ENCODE data around the gene TENT5C. TPM values are rescaled to one million over a fixed set of nuclear protein-coding genes. Genes with fewer than 3 reads are reported as not detected.

TENT5C gene
- total RNA-seq, 4 donors from 2014 or later: 0.60 to 2.5 (median 1.2) TPM

DNA sequence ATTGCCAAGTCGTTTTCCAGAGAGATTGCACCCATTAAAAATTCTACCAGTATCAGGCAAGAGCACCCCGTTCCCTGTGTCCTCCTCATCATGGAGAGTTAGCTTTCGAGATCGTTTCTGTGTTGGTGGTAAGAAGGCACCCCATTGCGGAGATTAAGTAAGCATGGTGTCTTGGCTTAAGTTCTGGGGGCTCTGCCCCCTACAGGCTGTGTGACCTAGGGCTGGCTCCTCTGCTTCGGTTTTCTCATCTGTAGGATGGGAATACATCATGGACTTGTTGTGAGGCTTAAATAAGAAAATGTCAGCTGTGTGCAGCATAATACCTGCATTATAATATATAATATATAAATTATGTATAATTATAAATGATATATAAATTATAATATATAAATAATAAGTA, 36.8 kb upstream of the TENT5C start:
- no peak for DNase-seq (ENCODE audit: low spot score in 2 of 2)
- Histone ChIP-seq H3K4me1 (peaks cover 0 to 6% (median 0%) of the 10 kb centered on the region in 4 donors), H3K9me3 (no peaks in the 10 kb centered on the region), H3K27ac (no peak overlapping the region), H3K36me3 (no peaks in the 10 kb centered on the region), H3K27me3 (no peaks in the 10 kb centered on the region), H3K4me3 (no peak overlapping the region)
- TF ChIP-seq EP300 (IDR thresholded peaks at IDR 0.05): no peak
- TF ChIP-seq, protein P1, sequence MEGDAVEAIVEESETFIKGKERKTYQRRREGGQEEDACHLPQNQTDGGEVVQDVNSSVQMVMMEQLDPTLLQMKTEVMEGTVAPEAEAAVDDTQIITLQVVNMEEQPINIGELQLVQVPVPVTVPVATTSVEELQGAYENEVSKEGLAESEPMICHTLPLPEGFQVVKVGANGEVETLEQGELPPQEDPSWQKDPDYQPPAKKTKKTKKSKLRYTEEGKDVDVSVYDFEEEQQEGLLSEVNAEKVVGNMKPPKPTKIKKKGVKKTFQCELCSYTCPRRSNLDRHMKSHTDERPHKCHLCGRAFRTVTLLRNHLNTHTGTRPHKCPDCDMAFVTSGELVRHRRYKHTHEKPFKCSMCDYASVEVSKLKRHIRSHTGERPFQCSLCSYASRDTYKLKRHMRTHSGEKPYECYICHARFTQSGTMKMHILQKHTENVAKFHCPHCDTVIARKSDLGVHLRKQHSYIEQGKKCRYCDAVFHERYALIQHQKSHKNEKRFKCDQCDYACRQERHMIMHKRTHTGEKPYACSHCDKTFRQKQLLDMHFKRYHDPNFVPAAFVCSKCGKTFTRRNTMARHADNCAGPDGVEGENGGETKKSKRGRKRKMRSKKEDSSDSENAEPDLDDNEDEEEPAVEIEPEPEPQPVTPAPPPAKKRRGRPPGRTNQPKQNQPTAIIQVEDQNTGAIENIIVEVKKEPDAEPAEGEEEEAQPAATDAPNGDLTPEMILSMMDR (IDR thresholded peaks at IDR 0.05): no peak
- WGBS, 2 donors: 92 to 94% methylated on average over 6 of the region's 6 CpGs

DNA sequence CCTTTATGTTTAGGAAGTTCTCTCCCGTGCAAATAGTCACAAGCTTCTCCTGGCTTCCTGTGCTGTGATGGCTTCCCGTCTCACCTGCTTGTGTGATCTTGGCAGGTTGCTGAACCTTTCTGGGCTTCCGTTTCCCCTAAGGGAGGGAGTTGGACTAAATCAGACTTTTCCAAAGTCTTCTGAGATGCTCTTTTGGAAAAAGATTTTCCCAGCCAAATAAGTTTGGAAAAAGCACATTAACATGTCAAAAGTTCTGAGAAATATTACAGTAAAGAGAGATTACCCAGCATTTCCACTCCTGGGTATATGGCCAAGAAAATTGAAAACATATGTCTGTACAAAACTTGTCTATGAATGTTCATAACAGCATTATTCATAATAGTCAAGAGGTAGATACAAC, 36.0 kb upstream of the TENT5C start:
- no peak overlapping the region for H3K4me3 ChIP-seq
- DNase-seq (ENCODE audit: low spot score in 2 of 2): no peak
- H3K36me3 ChIP-seq: no peaks in the 10 kb centered on the region
- H3K4me1 ChIP-seq: peaks cover 0 to 5% (median 0%) of the 10 kb centered on the region in 4 donors
- H3K27ac ChIP-seq: no peak overlapping the region
- 47% methylated on average over 3 of the region's 3 CpGs for WGBS, 2 donors
- TF ChIP-seq EP300 (IDR thresholded peaks at IDR 0.05) (no peak), POLR2A (IDR thresholded peaks at IDR 0.05) (no peak)
- TF ChIP-seq, protein P1 (IDR thresholded peaks at IDR 0.05): no peak
- H3K9me3 ChIP-seq: no peaks in the 10 kb centered on the region
- H3K27me3 ChIP-seq: no peaks in the 10 kb centered on the region

- TF ChIP-seq, protein P1 (IDR thresholded peaks at IDR 0.05): no peak
- no peak for TF ChIP-seq EP300 (IDR thresholded peaks at IDR 0.05)
- no peak for TF ChIP-seq POLR2A (IDR thresholded peaks at IDR 0.05)
- DNase-seq (ENCODE audit: low spot score in 2 of 2): no peak
- Histone ChIP-seq H3K4me1 (peaks cover 0 to 2% (median 0%) of the 10 kb centered on the region in 4 donors), H3K27ac (no peak overlapping the region), H3K27me3 (no peaks in the 10 kb centered on the region), H3K9me3 (no peaks in the 10 kb centered on the region), H3K36me3 (no peaks in the 10 kb centered on the region), H3K4me3 (no peak overlapping the region)
- 75 to 78% methylated on average over 8 of the region's 8 CpGs for WGBS, 2 donors
These were observed 34.8 kb upstream of the TENT5C start for GRCh38 chr1:117570988-117571409.

- Histone ChIP-seq H3K36me3 (no peaks in the 10 kb centered on the region), H3K27me3 (no peaks in the 10 kb centered on the region), H3K4me1 (peaks cover 0 to 2% (median 0%) of the 10 kb centered on the region in 4 donors), H3K9me3 (no peaks in the 10 kb centered on the region), H3K27ac (no peak overlapping the region), H3K4me3 (no peak overlapping the region)
- TF ChIP-seq EP300 (IDR thresholded peaks at IDR 0.05) (no peak), POLR2A (IDR thresholded peaks at IDR 0.05) (no peak)
- TF ChIP-seq, protein P1 (IDR thresholded peaks at IDR 0.05): no peak
- no peak for DNase-seq (ENCODE audit: low spot score in 2 of 2)
- 72 to 73% methylated on average over 5 of the region's 5 CpGs for WGBS, 2 donors
These were observed 34.4 kb upstream of the TENT5C start for GRCh38 chr1:117571496-117571895.

DNA sequence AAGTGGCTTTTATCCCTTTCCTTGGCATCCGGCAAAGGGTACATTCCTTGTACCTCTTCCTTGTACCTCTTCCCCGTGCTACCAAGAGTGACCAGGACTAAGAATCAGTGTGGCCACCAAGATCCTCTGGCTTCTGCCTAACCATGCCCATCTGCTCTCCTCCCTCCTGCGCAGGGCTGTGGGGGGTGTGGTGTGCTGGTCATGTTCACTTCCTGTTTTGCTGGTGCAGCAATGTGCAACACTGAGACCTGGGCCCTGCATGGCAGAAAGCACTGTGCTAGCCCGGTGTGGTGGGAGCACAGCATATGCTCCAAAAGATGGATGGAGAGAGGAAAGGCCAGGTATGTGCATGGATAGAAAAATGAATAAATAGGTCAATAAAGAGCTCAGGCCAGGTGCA, 33.3 kb upstream of the TENT5C start:
- Histone ChIP-seq H3K27ac (no peak overlapping the region), H3K4me1 (peaks cover 0 to 2% (median 0%) of the 10 kb centered on the region in 4 donors), H3K27me3 (no peaks in the 10 kb centered on the region), H3K4me3 (no peak overlapping the region), H3K36me3 (no peaks in the 10 kb centered on the region), H3K9me3 (no peaks in the 10 kb centered on the region)
- DNase-seq (ENCODE audit: low spot score in 2 of 2): no peak
- no peak for TF ChIP-seq POLR2A (IDR thresholded peaks at IDR 0.05)
- TF ChIP-seq, protein P1 (IDR thresholded peaks at IDR 0.05): no peak
- TF ChIP-seq EP300 (IDR thresholded peaks at IDR 0.05): no peak
- WGBS, 2 donors: 68 to 85% methylated on average over 4 of the region's 4 CpGs

Measured in tibial nerve (tissue), 4 donors.